GM21526 (cell line): ENCODE results near the gene MFSD8.
"Not testable (repeated sequence)": the region's sequence is repeated elsewhere in the genome, so short reads cannot be mapped to it uniquely, and the experiment has no call there.

Source experiments
- ATAC-seq: cut with Tn5 transposase; IDR thresholded peaks from one replicate; pipeline ENCODE4 v1.9.1; 2021; ENCODE audit warnings: moderate library complexity; ENCODE audit not compliant: unreplicated experiment, low FRiP score

Gene MFSD8

GRCh38 chr4:127965062-127965802 lies at the start of gene MFSD8, which contains the start of gene ABHD18:
Gene MFSD8, minus strand, starts transcription at chr4:127965173. Its CDS starts 40 bp downstream, at chr4:127965133.
Gene ABHD18, plus strand, starts transcription at chr4:127965406. Its CDS starts 17,550 bp downstream, at chr4:127982956.
- ATAC-seq: peak; percentile 97

GRCh38 chr4:128009428-128009827 lies 44.5 kb upstream of the MFSD8 start:
- no peak for ATAC-seq

- ATAC-seq: no peak
Observed at GRCh38 chr4:128006592-128006991, 41.6 kb upstream of the MFSD8 start.

DNA sequence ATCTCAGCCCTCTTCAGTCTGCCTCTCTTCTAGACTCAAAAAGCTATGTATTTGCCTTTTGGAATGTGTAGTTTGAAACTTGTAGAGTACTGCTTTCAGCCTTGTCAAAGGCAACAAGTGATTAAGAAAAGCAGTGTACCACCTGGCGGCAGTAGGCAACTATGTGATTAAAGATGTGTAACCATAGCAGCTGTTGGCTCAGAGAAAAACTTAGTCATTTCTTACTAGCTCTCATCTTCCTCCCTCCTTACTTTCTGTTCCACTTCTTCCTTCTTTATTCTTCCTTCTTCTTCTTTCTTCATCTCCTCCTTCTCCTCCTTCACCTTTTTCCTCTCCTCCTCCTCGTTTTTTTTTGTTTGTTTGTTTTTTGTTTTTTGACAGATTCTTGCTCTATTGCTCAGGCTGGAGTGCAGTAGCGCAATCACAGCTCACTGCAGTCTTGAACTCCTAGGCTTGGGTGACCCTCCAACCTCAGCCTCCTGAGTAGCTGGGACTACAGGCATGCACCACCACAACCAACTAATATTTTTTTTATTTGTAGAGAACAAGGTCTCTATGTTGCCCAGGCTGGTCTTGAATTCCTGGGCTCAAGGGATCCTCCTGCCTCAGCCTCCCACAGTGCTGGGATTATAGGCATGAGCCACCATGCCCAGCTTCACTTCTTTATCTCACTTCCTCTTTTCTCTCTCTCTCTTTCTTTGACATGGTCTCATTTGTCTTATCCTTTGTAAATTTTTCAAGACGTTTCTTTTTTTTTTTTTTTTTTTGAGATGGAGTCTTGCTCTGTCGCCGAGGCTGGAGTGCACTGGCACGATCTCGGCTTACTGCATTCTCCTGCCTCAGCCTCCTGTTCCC lies 32.8 kb upstream of the MFSD8 start:
- peak; percentile 99 for ATAC-seq

- not testable (repeated sequence) for ATAC-seq
Observed at GRCh38 chr4:127996521-127996920, 31.5 kb upstream of the MFSD8 start.

DNA sequence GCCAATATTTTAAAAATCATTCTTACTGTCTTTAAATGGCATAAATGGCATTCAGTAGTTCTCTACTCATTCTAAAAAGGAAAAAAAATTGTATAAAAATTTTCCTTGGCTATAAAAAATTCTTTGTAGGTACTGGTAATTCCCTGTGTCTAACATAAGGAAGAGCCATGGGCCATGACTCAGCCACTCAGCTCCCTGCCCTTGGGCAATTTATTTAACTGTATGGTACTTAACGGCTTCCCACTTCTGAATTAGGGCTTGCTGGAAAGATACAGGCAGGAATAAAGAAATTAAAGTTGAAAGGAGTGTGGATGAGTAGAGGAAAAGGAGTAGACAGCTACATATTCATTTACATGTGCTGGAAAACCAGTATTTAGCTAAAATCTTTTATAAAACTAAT lies 30.8 kb upstream of the MFSD8 start:
- no peak for ATAC-seq

DNA sequence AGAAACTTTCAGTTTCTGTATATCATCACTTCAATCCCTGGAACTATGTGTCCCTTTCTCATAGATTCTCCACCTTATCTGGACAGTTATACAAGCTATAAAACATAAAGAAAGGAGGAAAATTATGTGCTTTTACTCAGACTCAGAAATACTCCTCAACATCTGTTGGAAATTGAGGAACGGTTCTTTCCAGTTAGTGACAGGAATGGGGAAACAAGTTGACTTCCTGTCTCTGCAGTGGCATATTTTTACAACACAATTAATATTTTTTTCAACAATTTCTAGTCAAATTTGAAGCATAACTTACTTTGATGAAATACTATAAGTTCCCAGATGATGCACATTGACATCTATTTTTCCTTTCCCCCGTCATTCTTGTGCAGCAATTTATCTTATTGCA lies 28.2 kb upstream of the MFSD8 start:
- ATAC-seq: no peak

GRCh38 chr4:127988638-127989037 lies 23.7 kb upstream of the MFSD8 start:
- no peak for ATAC-seq

DNA sequence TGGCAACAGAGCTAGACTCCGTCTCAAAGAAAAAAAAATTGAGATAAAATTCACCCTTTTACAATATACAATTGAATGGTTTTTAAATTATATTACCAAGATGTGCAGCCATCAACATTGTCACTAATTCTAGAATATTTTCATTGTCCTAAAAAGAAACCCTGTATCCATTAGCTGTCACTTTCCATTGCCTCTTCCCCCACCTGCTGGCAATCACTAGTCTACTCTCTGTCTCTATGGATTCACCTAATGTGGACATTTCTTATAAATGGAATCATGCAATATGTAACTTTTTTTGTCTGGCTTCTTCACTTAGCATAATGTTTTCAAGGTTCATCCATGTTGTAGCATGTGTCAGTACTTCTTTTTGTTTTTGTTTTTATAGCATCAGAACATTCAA lies 21.0 kb upstream of the MFSD8 start:
- ATAC-seq: no peak

DNA sequence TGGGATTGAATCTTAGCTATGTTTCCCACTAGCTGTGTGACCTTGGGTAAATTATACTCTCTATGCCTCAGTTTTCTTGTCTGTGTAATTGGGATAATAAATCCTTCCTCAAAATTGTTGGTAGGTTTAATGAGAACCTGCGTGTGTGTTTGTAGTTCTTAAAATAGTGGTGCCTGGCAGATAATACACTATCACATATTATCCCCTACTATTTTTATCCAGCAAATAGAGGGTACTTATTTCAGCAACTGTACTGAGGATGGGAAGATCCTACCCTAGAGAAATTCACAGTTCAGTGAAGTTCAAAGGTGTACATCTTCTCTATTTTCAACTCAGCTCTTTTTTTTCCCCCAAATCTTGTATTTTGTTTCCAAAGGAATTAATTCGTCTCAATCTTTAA lies 17.5 kb upstream of the MFSD8 start:
- no peak for ATAC-seq

- no peak for ATAC-seq
Observed at GRCh38 chr4:127978930-127979329, 14.0 kb upstream of the MFSD8 start.

DNA sequence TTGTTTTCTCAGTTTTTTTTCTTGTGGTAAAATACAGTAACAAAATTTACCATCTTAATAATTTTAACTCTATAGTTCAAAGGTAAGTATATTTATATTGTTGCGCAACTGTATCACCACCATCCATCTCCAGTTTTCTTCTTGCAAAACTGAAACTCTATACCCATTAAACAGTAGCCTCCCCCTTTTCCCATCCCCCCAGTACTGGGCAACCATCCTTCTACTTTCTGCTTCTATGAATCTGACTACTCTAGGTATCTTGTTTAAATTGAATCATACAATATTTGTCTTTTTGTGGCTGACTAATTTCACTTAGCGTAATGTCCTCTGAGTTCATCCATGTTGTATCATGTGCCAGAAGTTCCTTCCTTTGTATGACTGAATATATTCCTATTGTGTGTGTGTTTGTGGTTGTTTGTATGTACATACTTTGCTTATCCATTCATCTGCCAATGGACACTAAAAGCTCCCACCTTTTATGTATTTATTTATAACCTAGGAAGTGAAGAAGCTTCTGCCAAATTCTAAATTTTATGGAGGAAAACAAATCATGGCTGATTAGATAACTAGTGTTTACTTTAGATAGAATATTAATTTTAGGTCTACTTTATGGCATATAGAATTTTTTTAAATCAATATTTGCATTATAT lies 10.3 kb upstream of the MFSD8 start:
- no peak for ATAC-seq

DNA sequence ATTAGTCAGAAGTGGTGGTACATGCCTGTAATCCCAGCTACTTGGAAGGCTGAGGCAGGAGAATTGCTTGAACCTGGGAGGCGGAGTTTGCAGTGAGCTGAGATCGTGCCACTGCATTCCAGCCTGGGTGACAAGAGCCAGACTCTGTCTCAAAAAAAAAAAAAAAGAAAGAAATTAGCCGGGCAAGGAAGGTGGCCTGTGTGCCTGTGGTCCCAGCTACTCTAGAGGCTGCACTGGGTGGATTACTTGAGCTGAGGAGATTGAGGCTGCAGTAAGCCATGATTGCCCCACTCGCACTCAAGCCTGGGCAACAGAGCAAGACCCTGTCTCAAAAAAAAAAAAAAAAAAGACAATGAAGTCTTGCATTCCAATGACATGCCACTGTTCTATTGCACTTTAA lies 6.0 kb upstream of the MFSD8 start:
- not testable (repeated sequence) for ATAC-seq

- no peak for ATAC-seq
Observed at GRCh38 chr4:127968586-127968985, 3.6 kb upstream of the MFSD8 start.

DNA sequence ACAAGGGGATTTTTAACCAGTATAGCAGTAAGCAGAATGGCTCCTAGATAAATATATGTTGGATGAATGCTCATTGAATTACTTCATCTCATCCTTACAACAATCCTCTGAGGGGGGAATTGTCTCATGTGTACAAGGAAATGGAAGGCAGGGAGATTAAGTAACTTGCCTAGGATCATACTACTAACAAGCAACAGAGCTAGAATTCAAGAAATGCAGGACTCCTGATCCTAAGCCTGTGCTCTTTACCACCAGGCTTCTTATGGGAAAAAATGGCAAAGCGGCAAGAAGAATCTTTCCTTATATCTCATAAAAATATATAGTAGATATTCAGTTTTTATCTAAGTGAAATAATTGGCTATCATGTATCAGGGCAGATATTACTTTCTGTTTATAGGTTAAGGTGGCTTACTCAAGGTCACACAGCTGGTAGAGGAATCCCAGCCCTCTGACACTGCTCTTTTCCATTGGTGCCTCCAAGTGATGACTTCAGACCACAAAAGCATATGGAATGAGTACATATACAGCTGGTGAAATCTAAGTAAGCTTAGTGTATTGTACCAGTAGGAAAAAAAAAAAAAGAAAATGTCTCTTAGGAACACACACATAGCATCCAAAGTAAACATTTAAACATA lies 2.3 kb upstream of the MFSD8 start:
- no peak for ATAC-seq

GRCh38 chr4:127965803-127966175 lies 816 bp upstream of the MFSD8 start:
- peak; percentile 41 for ATAC-seq

DNA sequence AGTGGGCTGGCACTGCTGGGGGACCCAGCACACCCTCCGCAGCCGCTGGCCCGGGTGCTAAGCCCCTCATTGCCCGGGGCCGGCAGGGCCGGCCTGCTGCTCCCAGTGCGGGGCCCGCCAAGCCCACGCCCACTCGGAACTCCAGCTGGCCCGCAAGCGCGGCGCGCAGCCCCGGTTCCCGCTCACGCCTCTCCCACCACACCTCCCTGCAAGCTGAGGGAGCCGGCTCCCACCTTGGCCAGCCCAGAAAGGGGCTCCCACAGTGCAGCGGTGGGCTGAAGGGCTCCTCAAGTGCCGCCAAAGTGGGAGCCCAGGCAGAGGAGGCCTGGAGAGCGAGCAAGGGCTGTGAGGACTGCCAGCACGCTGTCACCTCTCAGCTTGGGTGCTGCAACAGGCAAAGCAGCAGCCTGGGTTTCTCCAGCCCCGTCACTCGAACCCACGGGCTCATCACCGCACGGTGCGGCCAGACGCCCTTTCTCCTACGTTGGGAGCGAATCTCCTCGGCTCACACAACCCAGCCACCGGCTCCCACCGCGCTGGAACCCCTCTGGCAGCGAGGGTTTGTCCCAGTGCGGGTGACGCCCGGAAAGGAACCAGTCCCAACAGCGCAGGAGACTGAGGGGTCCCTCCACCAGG lies 429 bp downstream of the MFSD8 start:
- ATAC-seq: not testable (repeated sequence)

- ATAC-seq: not testable (repeated sequence)
Observed at GRCh38 chr4:127963633-127964398, 1.2 kb downstream of the MFSD8 start.

GRCh38 chr4:127959794-127960193 lies 5.2 kb downstream of the MFSD8 start:
- no peak for ATAC-seq
